H1 (cell line): Measurements from ENCODE around the gene MXD4. TPM values are rescaled to one million over a fixed set of nuclear protein-coding genes. Genes with fewer than 3 reads are reported as not detected.
"Not testable (repeated sequence)": the region's sequence is repeated elsewhere in the genome, so short reads cannot be mapped to it uniquely, and the experiment has no call there.

Source experiments
- CTCF ChIA-PET: fragments of 300-600 bp; sonication (Branson Sonifier 250); formaldehyde crosslinking; loops from one replicate; lab custom pipeline; 2021; ENCODE audit not compliant: partially characterized antibody; lab: Charles Lee
- POLR2A ChIA-PET: fragments of 300-600 bp; sonication (Branson Sonifier 250); formaldehyde crosslinking; loops from one replicate; lab custom pipeline; 2021; ENCODE audit warnings: inconsistent platforms; ENCODE audit not compliant: partially characterized antibody; lab: Charles Lee
- DNase-seq, 2 experiments: peaks; one replicate each; pipeline versions ENCODE4 v3.0.0 to v3.0.0-alpha.2; 2010 to 2022; ENCODE audit warnings: low spot score in 2 of 2, low read depth in 1 of 2, mixed read lengths in 1 of 2
- FAIRE-seq: peaks from 2 replicates; lab custom pipeline; 2011; peaks lifted over from hg19 to GRCh38; lab: Jason Lieb, UNC
- H2AFZ ChIP-seq: 2 replicates; pipeline ENCODE4 v1.8.1; 2012; ENCODE audit warnings: low read length, inconsistent platforms
- H2AK5ac ChIP-seq: 2 replicates; pipeline ENCODE4 v1.6.1; 2013; ENCODE audit warnings: low read depth, low read length
- H2BK120ac ChIP-seq: replicated peaks from 2 replicates; pipeline ENCODE3; 2013; ENCODE audit warnings: low read depth, low read length, inconsistent platforms
- H2BK12ac ChIP-seq: 2 replicates; pipeline ENCODE4 v1.6.1; 2013; ENCODE audit warnings: low read depth, low read length
- H2BK15ac ChIP-seq: 2 replicates; pipeline ENCODE4 v1.6.1; 2013; ENCODE audit warnings: low read length
- H2BK20ac ChIP-seq: 2 replicates; pipeline ENCODE4 v1.6.1; 2013; ENCODE audit warnings: low read length
- H2BK5ac ChIP-seq: 2 replicates; pipeline ENCODE4 v1.6.1; 2013; ENCODE audit warnings: low read depth, low read length
- H3K14ac ChIP-seq: 2 replicates; pipeline ENCODE4 v1.6.1; 2013; ENCODE audit warnings: inconsistent platforms; ENCODE audit not compliant: insufficient read length
- H3K18ac ChIP-seq: 2 replicates; pipeline ENCODE4 v1.6.1; 2013; ENCODE audit warnings: low read length; ENCODE audit errors: extremely low read depth
- H3K23ac ChIP-seq: 2 replicates; pipeline ENCODE4 v1.6.1; 2013; ENCODE audit warnings: inconsistent platforms; ENCODE audit not compliant: insufficient read length
- H3K23me2 ChIP-seq: 2 replicates; pipeline ENCODE4 v1.6.1; 2013; ENCODE audit warnings: low read depth, low read length
- H3K27ac ChIP-seq: 2 replicates; pipeline ENCODE4 v1.6.1; 2011; ENCODE audit warnings: low read depth, low read length, inconsistent platforms
- H3K27me3 ChIP-seq, 4 experiments: replicated peaks in 1 of 4; 1 replicate in 1 of 4; 2 replicates in 3 of 4; pipeline versions ENCODE4 v1.6.1 to v1.8.1; 2011 to 2013; ENCODE audit warnings: low read length in 3 of 4, mild to moderate bottlenecking in 3 of 4, inconsistent platforms in 2 of 4, mixed read lengths in 2 of 4, moderate library complexity in 1 of 4; ENCODE audit not compliant: control insufficient read depth in 3 of 4, insufficient read depth in 3 of 4; ENCODE audit errors: extremely low read depth in 1 of 4
- H3K36me3 ChIP-seq, 4 experiments: 2 replicates each; pipeline versions ENCODE4 v1.6.1 to v1.8.1; 2011 to 2013; ENCODE audit warnings: mild to moderate bottlenecking in 4 of 4, low read length in 3 of 4, moderate library complexity in 2 of 4, control low read depth in 1 of 4, inconsistent platforms in 1 of 4; ENCODE audit not compliant: insufficient read depth in 4 of 4, control insufficient read depth in 2 of 4
- H3K4ac ChIP-seq: replicated peaks from 2 replicates; pipeline ENCODE3; 2013; ENCODE audit warnings: low read length, low read depth, mixed read lengths, inconsistent platforms; ENCODE audit not compliant: insufficient read length
- H3K4me1 ChIP-seq, 4 experiments: replicated peaks in 1 of 4; 1 replicate in 1 of 4; 2 replicates in 3 of 4; pipeline versions ENCODE4 v1.6.1 to v1.8.1; 2011 to 2013; ENCODE audit warnings: low read length in 3 of 4, inconsistent platforms in 2 of 4, mixed read lengths in 1 of 4; ENCODE audit not compliant: insufficient read depth in 4 of 4, control insufficient read depth in 3 of 4
- H3K4me2 ChIP-seq, 2 experiments: 2 replicates each; pipeline versions ENCODE4 v1.6.1 to v1.8.1; 2011 to 2013; ENCODE audit warnings: low read depth in 2 of 2, low read length in 2 of 2, control low read depth in 1 of 2, inconsistent platforms in 1 of 2, mild to moderate bottlenecking in 1 of 2; ENCODE audit not compliant: insufficient read depth in 1 of 2
- H3K4me3 ChIP-seq, 4 experiments: fragments of 200-600, 300-600 bp in 1 of 4; sonication (generic), shearing (Covaris generic), sonication (Bioruptor Twin) in 1 of 4; 2 replicates each; pipeline versions ENCODE4 v1.5.1 to v1.8.1; 2011 to 2016; ENCODE audit warnings: low read length in 4 of 4, low read depth in 3 of 4, control low read depth in 2 of 4, inconsistent platforms in 2 of 4, mild to moderate bottlenecking in 2 of 4, mixed read lengths in 1 of 4, moderate library complexity in 1 of 4; ENCODE audit not compliant: insufficient read depth in 2 of 4; ENCODE audit errors: extremely low read depth in 1 of 4
- H3K56ac ChIP-seq: replicated peaks from 2 replicates; pipeline ENCODE3; 2013; ENCODE audit warnings: low read depth, mild to moderate bottlenecking, mixed read lengths, low read length, inconsistent platforms; ENCODE audit not compliant: insufficient read length
- H3K79me1 ChIP-seq: 2 replicates; pipeline ENCODE4 v1.6.1; 2013; ENCODE audit warnings: low read depth, low read length, control low read depth
- H3K79me2 ChIP-seq, 2 experiments: 2 replicates each; pipeline versions ENCODE4 v1.6.1 to v1.8.1; 2012 to 2013; ENCODE audit warnings: low read length in 2 of 2, mild to moderate bottlenecking in 2 of 2, inconsistent platforms in 1 of 2; ENCODE audit not compliant: insufficient read depth in 2 of 2, control insufficient read depth in 1 of 2
- H3K9ac ChIP-seq, 4 experiments: replicated peaks in 1 of 4; 1 replicate in 1 of 4; 2 replicates in 3 of 4; pipeline versions ENCODE4 v1.6.1 to v1.8.1; 2011 to 2013; ENCODE audit warnings: low read depth in 3 of 4, low read length in 3 of 4, control low read depth in 2 of 4, mild to moderate bottlenecking in 2 of 4, moderate library complexity in 2 of 4, inconsistent platforms in 1 of 4; ENCODE audit errors: extremely low read depth in 1 of 4
- H3K9me3 ChIP-seq, 2 experiments: 2 replicates each; pipeline versions ENCODE4 v1.6.1 to v1.8.1; 2012 to 2013; ENCODE audit warnings: mild to moderate bottlenecking in 2 of 2, moderate library complexity in 2 of 2, control low read depth in 1 of 2, inconsistent platforms in 1 of 2, low read depth in 1 of 2, low read length in 1 of 2, mixed read lengths in 1 of 2; ENCODE audit not compliant: insufficient read depth in 2 of 2
- H4K20me1 ChIP-seq, 2 experiments: replicated peaks in 1 of 2; 2 replicates each; pipeline versions ENCODE3 to v1.8.1; 2011 to 2013; ENCODE audit warnings: inconsistent platforms in 2 of 2, low read length in 2 of 2, mild to moderate bottlenecking in 1 of 2; ENCODE audit not compliant: insufficient read depth in 2 of 2, control insufficient read depth in 1 of 2
- H4K5ac ChIP-seq: 2 replicates; pipeline ENCODE4 v1.6.1; 2013; ENCODE audit warnings: low read length, low read depth, mixed read lengths, inconsistent platforms; ENCODE audit not compliant: insufficient read length
- H4K8ac ChIP-seq: 2 replicates; pipeline ENCODE4 v1.8.0; 2013; ENCODE audit warnings: mild to moderate bottlenecking, moderate library complexity, low read length, inconsistent platforms; ENCODE audit not compliant: insufficient read depth; ENCODE audit errors: extremely low read depth
- H4K91ac ChIP-seq: replicated peaks from 2 replicates; pipeline ENCODE3; 2013; ENCODE audit warnings: low read length, mixed read lengths, inconsistent platforms; ENCODE audit not compliant: insufficient read length
- WGBS, 2 experiments: shearing (Covaris generic) in 1 of 2; methylation state at CpG; one replicate each; pipeline versions ENCODE4 v1.1.6 to v1.1.7; 2013 to 2015; ENCODE audit warnings: low lambda C conversion rate in 2 of 2, mixed read lengths in 2 of 2, inconsistent platforms in 1 of 2, low coverage in 1 of 2, missing lambda C conversion rate in 1 of 2; ENCODE audit not compliant: insufficient replicate concordance in 2 of 2, insufficient coverage in 1 of 2, insufficient read length in 1 of 2; ENCODE audit errors: extremely low coverage in 1 of 2, missing lambda C conversion rate in 1 of 2; 5-methylcytosine and 5-hydroxymethylcytosine counted together
- polyA plus RNA-seq, 7 experiments: library from polyadenylated mRNA; depleted of rRNA in 3 of 7; stranded (reverse) in 5 of 7; unstranded in 2 of 7; fragments of >200 nt in 5 of 7; fragments of 200-250 nt in 2 of 7; gene quantifications; 1 replicate in 5 of 7; 2 replicates in 1 of 7; 4 replicates in 1 of 7; pipeline versions ENCODE4 v1.2.1 to v1.2.3, GENCODE V29; 2011 to 2013; ENCODE audit warnings: missing spikeins in 2 of 7, mixed read lengths in 2 of 7
- total RNA-seq: library from RNA; stranded (reverse); fragmentation: NEBNext Ultra II Directional; extraction: Animal tissue kit (Norgen Biotek cat#: 25700); gene quantifications from 2 replicates; pipeline ENCODE4 v1.2.1, GENCODE V29; 2021

MXD4 gene
- total and polyA plus RNA-seq, 2 of the 8 experiments (the other 6 are each of a cell fraction or from before 2014, with no cell fraction given): 18.0 to 20.8 TPM

DNA sequence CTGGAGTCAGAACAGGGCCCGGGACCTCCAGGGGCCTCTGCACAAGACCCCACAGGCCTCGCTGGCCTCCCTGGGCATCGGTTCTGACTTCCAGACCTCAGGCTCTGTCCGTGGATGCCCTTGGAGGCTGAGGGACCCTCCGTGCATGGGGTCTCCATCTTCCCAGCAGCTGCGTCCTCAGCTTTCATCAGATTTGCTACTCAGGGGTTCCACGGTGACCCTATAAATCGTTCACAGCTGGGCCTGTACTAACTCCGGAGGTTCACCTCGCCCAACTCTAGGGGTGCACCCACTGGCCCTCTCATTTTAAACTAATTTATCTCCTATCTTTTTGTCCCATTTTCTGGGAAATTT is 13.1 kb upstream of the MXD4 start:
- H2BK120ac ChIP-seq, H2BK20ac ChIP-seq, H3K18ac ChIP-seq, H4K5ac ChIP-seq, H4K91ac ChIP-seq, FAIRE-seq, H3K79me1 ChIP-seq, H2BK12ac ChIP-seq, H4K20me1 ChIP-seq, H2AFZ ChIP-seq, H3K56ac ChIP-seq, H3K36me3 ChIP-seq, H3K4me1 ChIP-seq, H3K4me2 ChIP-seq, H3K9me3 ChIP-seq, H3K79me2 ChIP-seq, H3K27me3 ChIP-seq, H3K27ac ChIP-seq, H2AK5ac ChIP-seq, POLR2A ChIA-PET, DNase-seq, H3K9ac ChIP-seq, H3K23ac ChIP-seq, H3K14ac ChIP-seq, H2BK15ac ChIP-seq, H3K4me3 ChIP-seq, H3K23me2 ChIP-seq, CTCF ChIA-PET, H2BK5ac ChIP-seq, H3K4ac ChIP-seq, H4K8ac ChIP-seq: not testable (repeated sequence)
- WGBS, 2 experiments: 82% methylated on average over 10 of the region's 10 CpGs; no CpG with 5 or more reads in 1 of the 2 experiments
